Ovary (tissue), 1 donor: ENCODE measurements around the gene UNC5B.

Experiments
- EP300 ChIP-seq: sonication (generic); formaldehyde crosslinking; IDR thresholded peaks from one replicate; pipeline ENCODE4 v1.6.1; 2017; ENCODE audit warnings: antibody characterized with exemption
- POLR2A ChIP-seq: fragments of 450-650 bp; IDR thresholded peaks from one replicate; pipeline ENCODE4 v1.6.1; 2017; ENCODE audit warnings: antibody characterized with exemption, mild to moderate bottlenecking, moderate library complexity

GRCh38 chr10:71321386-71321785 lies 109.0 kb downstream of the UNC5B start:
- TF ChIP-seq POLR2A (no peak), EP300 (no peak)
